SK-N-SH treated with all-trans-retinoic acid at 6 μM for 48 hours (cell line): Measurements from ENCODE around the gene MUC16.

ENCODE experiments used
- ARNTL ChIP-seq: fragments of 450-650 bp; formaldehyde crosslinking; IDR thresholded peaks from 2 replicates; pipeline ENCODE4 v1.5.0; 2020; ENCODE audit warnings: low read depth, mild to moderate bottlenecking, moderate library complexity, borderline replicate concordance
- CSDC2 ChIP-seq: fragments of 250-450 bp; sonication (Bioruptor Pico); IDR thresholded peaks from 2 replicates; pipeline ENCODE4 v1.5.0; 2020; ENCODE audit warnings: mild to moderate bottlenecking, moderate library complexity
- OSR1 ChIP-seq: fragments of 250-450 bp; sonication (Bioruptor Pico); IDR thresholded peaks from 2 replicates; pipeline ENCODE4 v1.8.0; 2022; ENCODE audit warnings: moderate library complexity, mild to moderate bottlenecking, inconsistent platforms
- ZC3H10 ChIP-seq: fragments of 250-450 bp; sonication (Bioruptor Pico); IDR thresholded peaks from 2 replicates; pipeline ENCODE4 v1.5.1; 2021; ENCODE audit warnings: mild to moderate bottlenecking, moderate library complexity
- ZNF8 ChIP-seq: fragments of 450-650 bp; formaldehyde crosslinking; IDR thresholded peaks from 2 replicates; pipeline ENCODE4 v1.5.0; 2020; ENCODE audit warnings: mild to moderate bottlenecking, moderate library complexity

DNA sequence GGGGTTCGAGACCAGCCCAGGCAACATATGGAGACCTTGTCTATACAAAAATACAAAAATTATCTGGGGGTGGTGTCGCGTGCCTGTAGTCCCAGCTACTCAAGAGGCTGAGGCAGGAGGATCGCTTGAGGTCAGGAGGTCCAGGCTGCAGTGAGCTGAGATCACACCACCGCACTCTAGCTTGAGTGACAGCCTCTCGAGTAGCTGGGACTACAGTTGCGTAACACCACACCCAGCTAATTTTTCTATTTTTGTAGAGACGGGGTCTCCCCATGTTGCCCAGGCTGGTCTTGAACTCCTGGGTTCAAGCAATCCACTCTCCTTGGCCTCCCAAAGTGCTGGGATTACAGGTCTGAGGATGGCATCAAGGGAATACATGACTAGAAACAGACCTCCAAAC is 30.8 kb upstream of the MUC16 start:
- TF ChIP-seq ARNTL (CRISPR knock-in tag) (no peak), ZC3H10 (CRISPR knock-in tag) (no peak), CSDC2 (CRISPR knock-in tag) (no peak), OSR1 (CRISPR knock-in tag) (no peak), ZNF8 (no peak)
